DOHH2 (cell line): Measurements from ENCODE around the gene CPZ.

Source experiments
- H3F3A ChIP-seq: fragments of 200-600 bp; sonication (generic), shearing (Covaris generic); 2 replicates; pipeline ENCODE4 v1.6.0; 2016; ENCODE audit warnings: antibody characterized with exemption, mild to moderate bottlenecking; ENCODE audit not compliant: control insufficient read depth, insufficient read depth
- H3K27ac ChIP-seq: fragments of 200-600 bp; sonication (generic); 2 replicates; pipeline ENCODE4 v1.5.1; 2014; ENCODE audit warnings: low read depth, mild to moderate bottlenecking, low read length, moderate library complexity
- H3K27me3 ChIP-seq: fragments of 200-600 bp; sonication (generic); 2 replicates; pipeline ENCODE4 v1.6.1; 2014; ENCODE audit warnings: mild to moderate bottlenecking, low read length, mixed read lengths; ENCODE audit not compliant: control insufficient read depth
- H3K36me3 ChIP-seq: fragments of 200-600 bp; sonication (generic); 2 replicates; pipeline ENCODE4 v1.6.1; 2014; ENCODE audit warnings: mild to moderate bottlenecking, low read length, moderate library complexity, mixed read lengths; ENCODE audit not compliant: control insufficient read depth
- H3K4me1 ChIP-seq: fragments of 200-600 bp; sonication (generic); 2 replicates; pipeline ENCODE4 v1.6.1; 2014; ENCODE audit warnings: mild to moderate bottlenecking, low read length, mixed read lengths; ENCODE audit not compliant: control insufficient read depth
- H3K4me2 ChIP-seq: fragments of 200-600 bp; sonication (generic); 2 replicates; pipeline ENCODE4 v1.6.0; 2014; ENCODE audit warnings: mild to moderate bottlenecking, low read length, moderate library complexity
- H3K4me3 ChIP-seq: fragments of 200-600 bp; sonication (generic); 2 replicates; pipeline ENCODE4 v1.5.1; 2014; ENCODE audit warnings: mild to moderate bottlenecking, low read length, mixed read lengths
- H3K79me2 ChIP-seq: fragments of 200-600 bp; sonication (generic); 2 replicates; pipeline ENCODE4 v1.6.1; 2014; ENCODE audit warnings: mild to moderate bottlenecking, low read length, mixed read lengths; ENCODE audit not compliant: control insufficient read depth
- H3K9me2 ChIP-seq: fragments of 200-600 bp; sonication (generic); replicated peaks from 2 replicates; pipeline ENCODE4 v1.6.1; 2014; ENCODE audit warnings: mild to moderate bottlenecking, low read length, mixed read lengths; ENCODE audit not compliant: control insufficient read depth
- H3K9me3 ChIP-seq: fragments of 200-600 bp; sonication (generic); 2 replicates; pipeline ENCODE4 v1.6.1; 2014; ENCODE audit warnings: antibody characterized with exemption, low read length, mixed read lengths; ENCODE audit not compliant: control insufficient read depth, insufficient read depth
- H4K20me1 ChIP-seq: fragments of 200-600 bp; sonication (generic); 2 replicates; pipeline ENCODE4 v1.6.0; 2014; ENCODE audit warnings: low read depth, mild to moderate bottlenecking, antibody characterized with exemption, low read length, moderate library complexity; ENCODE audit not compliant: control insufficient read depth, insufficient read depth
- CTCF ChIP-seq: fragments of 200-600 bp; sonication (generic); IDR thresholded peaks from one replicate; pipeline ENCODE4 v1.5.1; 2014; ENCODE audit warnings: antibody characterized with exemption, mild to moderate bottlenecking, low read depth, low read length; ENCODE audit not compliant: poor library complexity, severe bottlenecking
- EZH2phosphoT487 ChIP-seq: fragments of 200-600 bp; sonication (generic); IDR thresholded peaks from 2 replicates; pipeline ENCODE4 v1.6.1; 2017; ENCODE audit warnings: borderline replicate concordance, mild to moderate bottlenecking, antibody characterized with exemption, low read length, moderate library complexity, mixed read lengths

Gene CPZ

DNA sequence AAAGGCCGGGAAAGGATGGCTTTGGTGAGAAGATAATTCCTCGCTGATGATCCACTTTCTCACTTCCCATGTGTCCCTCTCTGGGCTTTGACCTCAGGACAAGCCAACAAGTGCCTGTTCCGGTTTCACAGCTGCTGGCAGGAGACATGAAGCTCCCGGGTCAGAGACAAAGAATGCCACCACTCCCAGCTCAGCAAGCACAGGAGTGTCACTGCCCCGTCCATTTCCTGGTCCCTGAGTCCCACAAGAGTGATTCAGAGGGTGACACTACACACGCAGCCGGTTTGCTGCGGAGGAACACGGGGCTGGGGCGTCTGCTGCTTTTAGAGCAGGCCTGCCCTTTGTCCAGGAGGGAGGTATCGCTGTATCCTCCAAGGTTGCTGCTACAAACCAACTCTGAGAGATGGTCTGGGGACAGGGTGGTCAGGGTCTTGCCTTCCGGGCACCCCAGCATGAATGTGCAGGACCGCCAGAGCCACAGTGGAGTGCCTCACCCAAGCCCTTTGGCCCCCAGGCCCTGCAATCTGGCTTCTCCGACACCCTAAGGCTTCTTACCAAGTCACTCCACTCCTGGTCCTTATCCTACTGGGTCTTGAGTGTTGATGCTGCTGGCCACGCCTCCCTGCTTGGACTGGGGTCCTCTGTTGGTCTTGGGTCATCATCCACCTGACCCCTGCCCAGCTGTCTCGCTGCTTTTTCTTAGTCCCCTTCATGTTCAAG lies 49.5 kb downstream of the CPZ start:
- no peak for TF ChIP-seq CTCF
- TF ChIP-seq EZH2phosphoT487 = no peak

DNA sequence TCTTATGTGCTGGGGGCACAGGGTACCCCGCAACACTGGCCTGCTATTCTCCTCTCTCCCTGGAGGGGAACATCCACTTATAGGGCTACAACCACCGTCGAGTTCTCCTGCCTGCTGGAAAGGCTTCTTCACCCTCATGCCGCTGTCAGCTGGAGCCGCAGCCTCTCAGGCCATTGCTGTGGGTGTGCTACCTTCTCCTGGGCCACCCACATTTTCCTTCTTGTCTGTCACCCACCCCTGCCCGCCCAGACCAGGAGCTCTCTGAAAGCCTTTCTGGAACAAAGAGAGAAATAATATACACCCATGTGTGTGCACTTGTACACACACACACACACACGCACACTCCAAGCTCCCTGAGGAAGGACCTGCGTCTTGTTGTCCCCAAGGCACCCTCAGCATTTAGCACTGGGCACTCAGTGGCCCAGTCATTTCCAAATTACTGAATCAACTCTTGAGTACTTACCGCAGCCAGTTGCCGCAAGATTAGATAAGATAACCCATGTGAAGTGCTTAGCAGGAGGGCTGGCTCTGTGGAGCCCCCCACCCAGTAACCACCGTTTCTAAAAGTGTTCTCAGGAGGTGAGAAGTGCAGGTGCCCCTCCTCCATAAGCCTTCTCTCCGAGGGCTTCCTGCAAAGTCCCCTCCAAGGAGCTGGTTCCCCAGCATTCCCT lies 50.2 kb downstream of the CPZ start:
- no peaks in the 10 kb centered on the region for H3K9me3 ChIP-seq

More for the DNA sequence above, 49.5 kb downstream of the CPZ start:
- Histone ChIP-seq H3K36me3 (no peaks in the 10 kb centered on the region), H3K9me2 (no peaks in the 10 kb centered on the region), H3K79me2 (no peaks in the 10 kb centered on the region), H3K4me3 (no peak overlapping the region), H3K4me1 (no peaks in the 10 kb centered on the region), H3K9me3 (no peaks in the 10 kb centered on the region), H3F3A (no peaks in the 10 kb centered on the region), H3K27me3 (no peaks in the 10 kb centered on the region), H4K20me1 (no peaks in the 10 kb centered on the region), H3K27ac (no peak overlapping the region), H3K4me2 (no peak overlapping the region)

DNA sequence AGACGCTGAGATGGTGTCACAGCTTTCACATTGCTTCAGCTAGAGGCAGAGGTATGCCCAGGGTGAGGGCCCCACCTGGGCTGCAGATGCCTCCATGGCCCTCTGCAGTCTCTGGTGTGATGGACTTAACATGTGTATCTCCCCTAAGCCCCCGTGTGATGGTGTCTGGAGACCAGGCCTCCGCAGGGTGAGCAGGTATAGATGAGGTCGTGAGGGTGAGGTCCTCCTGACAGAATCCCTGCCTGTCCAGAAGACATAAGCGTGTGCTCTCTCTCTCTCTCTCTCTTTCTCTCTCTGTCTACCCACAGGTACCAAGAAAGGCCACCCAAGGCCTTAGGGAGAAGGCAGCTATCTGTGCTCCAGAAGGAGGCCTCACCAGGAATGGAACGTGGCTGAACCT lies 50.9 kb downstream of the CPZ start:
- no peaks in the 10 kb centered on the region for H3K9me3 ChIP-seq
- no peak overlapping the region for H3K4me3 ChIP-seq
- H3K4me2 ChIP-seq = no peak overlapping the region
- H3K9me2 ChIP-seq = no peaks in the 10 kb centered on the region
- H3K27me3 ChIP-seq = no peaks in the 10 kb centered on the region
- H3K27ac ChIP-seq = no peak overlapping the region
- TF ChIP-seq CTCF (no peak), EZH2phosphoT487 (no peak)
- no peaks in the 10 kb centered on the region for H3K36me3 ChIP-seq
- no peaks in the 10 kb centered on the region for H3K4me1 ChIP-seq
- no peaks in the 10 kb centered on the region for H3K79me2 ChIP-seq
- no peaks in the 10 kb centered on the region for H4K20me1 ChIP-seq
- H3F3A ChIP-seq = no peaks in the 10 kb centered on the region

More for the DNA sequence above, 50.2 kb downstream of the CPZ start:
- Histone ChIP-seq H3F3A (no peaks in the 10 kb centered on the region), H3K9me2 (no peaks in the 10 kb centered on the region), H3K4me1 (no peaks in the 10 kb centered on the region), H3K79me2 (no peaks in the 10 kb centered on the region), H3K27ac (no peak overlapping the region), H3K4me2 (no peak overlapping the region), H4K20me1 (no peaks in the 10 kb centered on the region), H3K36me3 (no peaks in the 10 kb centered on the region), H3K27me3 (no peaks in the 10 kb centered on the region), H3K4me3 (no peak overlapping the region)
- TF ChIP-seq CTCF = no peak
- TF ChIP-seq EZH2phosphoT487 = no peak
